K562 (cell line): ENCODE measurements around the gene MRPL38. TPM values are rescaled to one million over a fixed set of nuclear protein-coding genes. Genes with fewer than 3 reads are reported as not detected.
A peak's percentile ranks its signal among the peaks of the same experiment; 100 is the strongest.

ENCODE experiments used
- BCLAF1 ChIP-seq, 2 experiments: fragments of 450-650 bp in 1 of 2; IDR thresholded peaks; 2 replicates each; pipeline ENCODE4 v1.6.1; 2011 to 2017; ENCODE audit warnings: low read depth in 2 of 2, antibody characterized with exemption in 1 of 2, borderline replicate concordance in 1 of 2, low read length in 1 of 2, mild to moderate bottlenecking in 1 of 2, mixed read lengths in 1 of 2; ENCODE audit not compliant: control insufficient read depth in 1 of 2
- BRCA1 ChIP-seq, 2 experiments: fragments of 450-650 bp in 1 of 2; sonication (generic) in 1 of 2; formaldehyde crosslinking in 1 of 2; IDR thresholded peaks; 2 replicates each; pipeline versions ENCODE4 v1.5.0 to v1.6.1; 2017 to 2020; ENCODE audit warnings: mild to moderate bottlenecking in 1 of 2, missing genetic modification reagents in 1 of 2
- FOS ChIP-seq: IDR thresholded peaks from 3 replicates; pipeline ENCODE4 v1.6.1; 2011; ENCODE audit not compliant: insufficient read length; ENCODE audit errors: extremely low read depth
- HNRNPK ChIP-seq: fragments of 200-400 bp; formaldehyde crosslinking; IDR thresholded peaks from one replicate; pipeline ENCODE4 v1.6.1; 2018; ENCODE audit warnings: mild to moderate bottlenecking, low read depth, low read length; ENCODE audit not compliant: poor library complexity, severe bottlenecking
- HNRNPL ChIP-seq: fragments of 200-400 bp; formaldehyde crosslinking; IDR thresholded peaks from 2 replicates; pipeline ENCODE4 v1.6.1; 2017; ENCODE audit warnings: low read depth, mild to moderate bottlenecking, low read length
- JUND ChIP-seq, 2 experiments: IDR thresholded peaks; 2 replicates in 1 of 2; 3 replicates in 1 of 2; pipeline ENCODE4 v1.6.1; 2011; ENCODE audit warnings: borderline replicate concordance in 2 of 2, low read depth in 2 of 2, low read length in 2 of 2, improper control_type of control experiment in 1 of 2, missing biosample characterization in 1 of 2, missing genetic modification characterization in 1 of 2, missing genetic modification reagents in 1 of 2
- KAT8 ChIP-seq: fragments of 450-650 bp; IDR thresholded peaks from 2 replicates; pipeline ENCODE4 v1.6.1; 2016; ENCODE audit warnings: low read depth, mild to moderate bottlenecking
- MED1 ChIP-seq: sonication (generic); formaldehyde crosslinking; IDR thresholded peaks from 2 replicates; pipeline ENCODE4 v1.8.1; 2023; ENCODE audit warnings: missing genetic modification reagents, borderline replicate concordance
- MTA2 ChIP-seq: fragments of 450-650 bp; IDR thresholded peaks from 2 replicates; pipeline ENCODE4 v1.6.1; 2016; ENCODE audit warnings: low read depth
- PHF20 ChIP-seq: fragments of 450-650 bp; IDR thresholded peaks from 2 replicates; pipeline ENCODE4 v1.6.1; 2018; ENCODE audit not compliant: partially characterized antibody
- RNF219 ChIP-seq: fragments of 250-450 bp; sonication (Bioruptor Pico); IDR thresholded peaks from 2 replicates; pipeline ENCODE4 v1.5.0; 2022; ENCODE audit warnings: mild to moderate bottlenecking
- SMAD2 ChIP-seq: fragments of 150-350 bp; IDR thresholded peaks from 2 replicates; pipeline ENCODE4 v1.6.1; 2014; ENCODE audit warnings: low read depth, mild to moderate bottlenecking, low read length
- YY1 ChIP-seq, 3 experiments: IDR thresholded peaks; 2 replicates each; pipeline ENCODE4 v1.6.1; 2011; ENCODE audit warnings: low read length in 2 of 3, mild to moderate bottlenecking in 2 of 3, moderate library complexity in 2 of 3, borderline replicate concordance in 1 of 3, control low read depth in 1 of 3, low read depth in 1 of 3; ENCODE audit not compliant: insufficient read depth in 3 of 3, insufficient replicate concordance in 2 of 3, control insufficient read depth in 1 of 3, insufficient read length in 1 of 3; ENCODE audit errors: extremely low read depth in 1 of 3
- ZNF174 ChIP-seq: fragments of 250-450 bp; sonication (Bioruptor Pico); IDR thresholded peaks from 2 replicates; pipeline ENCODE4 v1.4.0; 2020; ENCODE audit warnings: mild to moderate bottlenecking
- ZNF197 ChIP-seq: fragments of 200-800 bp; sonication (Bioruptor generic); IDR thresholded peaks from 2 replicates; pipeline ENCODE4 v1.6.1; 2016; ENCODE audit warnings: low read depth, missing genetic modification characterization, missing compliant biosample characterization
- ZNF3 ChIP-seq: fragments of 250-450 bp; sonication (Bioruptor Pico); IDR thresholded peaks from 2 replicates; pipeline ENCODE4 v1.5.0; 2021; ENCODE audit warnings: mild to moderate bottlenecking, moderate library complexity
- ZNF77 ChIP-seq: fragments of 250-450 bp; sonication (Bioruptor Pico); IDR thresholded peaks from 2 replicates; pipeline ENCODE4 v1.5.0; 2020
- polyA plus RNA-seq, 8 experiments: library from polyadenylated mRNA; depleted of rRNA in 4 of 8; stranded (reverse) in 5 of 8; unstranded in 3 of 8; fragments of >200 nt; fragmentation: Nextera tagmentation in 2 of 8; fragmentation: Illumina TruSeq in 1 of 8; extraction: Ambion mirVana in 2 of 8; extraction: Trizol in 1 of 8; gene quantifications; 2 replicates each; pipeline versions ENCODE4 v1.2.1 to v1.2.3, GENCODE V29; 2011 to 2014; ENCODE audit warnings: inconsistent platforms in 1 of 8, missing spikeins in 1 of 8
- total RNA-seq, 7 experiments: library from RNA; depleted of rRNA in 6 of 7; stranded (reverse); fragments of >200 nt in 6 of 7; fragmentation: Illumina TruSeq in 2 of 7; extraction: Trizol in 2 of 7; gene quantifications; 2 replicates each; pipeline versions ENCODE4 v1.2.1 to v1.2.3, GENCODE V29; 2011 to 2021; ENCODE audit warnings: low replicate concordance in 1 of 7

Gene MRPL38
- total and polyA plus RNA-seq, 9 of the 15 experiments (the other 6 are each of a cell fraction or from before 2014, with no cell fraction given), result 4.5 to 154 (median 48.5) TPM

- TF ChIP-seq YY1 (IDR thresholded peaks at IDR 0.05; ENCODE audit: borderline replicate concordance in 1 of 3, control insufficient read depth in 1 of 3, extremely low read depth in 1 of 3, insufficient read depth in 3 of 3, insufficient read length in 1 of 3, insufficient replicate concordance in 2 of 3, low read depth in 1 of 3, low read length in 2 of 3) (peak in 2 of 3 experiments; percentile 20 to 83), BRCA1 (IDR thresholded peaks at IDR 0.05) (no peak), BRCA1 (CRISPR knock-in tag; IDR thresholded peaks at IDR 0.05) (no peak), HNRNPL (no peak), HNRNPK (no peak), SMAD2 (peak; percentile 29; the same call in 1 of the 2 replicates), MED1 (CRISPR knock-in tag) (no peak), ZNF3 (no peak), JUND (IDR thresholded peaks at IDR 0.05; ENCODE audit: borderline replicate concordance, low read depth, low read length) (peak; percentile 4; the same call in 1 of the 2 replicates), JUND (tag; IDR thresholded peaks at IDR 0.05; ENCODE audit: borderline replicate concordance, low read depth, low read length) (peak; percentile 13; the same call in 1 of the 3 replicates), FOS (peak; percentile 70), KAT8 (no peak), MTA2 (no peak), ZNF77 (CRISPR knock-in tag) (no peak), RNF219 (CRISPR knock-in tag) (no peak), PHF20 (peak; percentile 67), ZNF174 (CRISPR knock-in tag) (no peak), ZNF197 (CRISPR knock-in tag) (peak; percentile 93; the same call in 1 of the 2 replicates), BCLAF1 (IDR thresholded peaks at IDR 0.05; ENCODE audit: borderline replicate concordance in 1 of 2, control insufficient read depth in 1 of 2, low read depth in 2 of 2, low read length in 1 of 2) (peak in 1 of 2 experiments; percentile 68; a peak in 1 of 4 replicates)
Measured at GRCh38 chr17:75855310-75856061, 49.2 kb downstream of the MRPL38 start, which contains the start of gene WBP2 (continued).
